Inflammatory macrophage treated with lipopolysaccharide for 1 hour (primary cell): ENCODE measurements around the gene ALAS2.
A peak's percentile ranks its signal among the peaks of the same experiment; 100 is the strongest.
"Not testable (repeated sequence)": the region's sequence is repeated elsewhere in the genome, so short reads cannot be mapped to it uniquely, and the experiment has no call there.

Source experiments
- DNase-seq, 2 donors: peaks; one replicate each; pipeline ENCODE4 v3.0.0-alpha.2; 2020 to 2022

The ALAS2 gene

GRCh38 chrX:55004231-55004630, 26.5 kb downstream of the ALAS2 start:
- DNase-seq, result no peak

GRCh38 chrX:54999717-55000598, 30.8 kb downstream of the ALAS2 start, which contains the start of gene APEX2:
Gene APEX2, plus strand, starts transcription at chrX:55000363. Its CDS starts 60 bp downstream, at chrX:55000423.
- DNase-seq, result peak; percentile 82 to 90

GRCh38 chrX:54995621-54996020, 35.2 kb downstream of the ALAS2 start:
- DNase-seq, result no peak

GRCh38 chrX:54994668-54995351, 36.0 kb downstream of the ALAS2 start:
- peak; percentile 60 to 84 for DNase-seq

- DNase-seq, result no peak
Observed at GRCh38 chrX:54994099-54994498, 36.7 kb downstream of the ALAS2 start, which contains the start of gene PFKFB1. Gene PFKFB1, minus strand, starts transcription at chrX:54994188. Its CDS starts 181 bp downstream, at chrX:54994007.

GRCh38 chrX:54992911-54993622, 37.7 kb downstream of the ALAS2 start:
- DNase-seq, result no peak

GRCh38 chrX:54991706-54992105, 39.1 kb downstream of the ALAS2 start:
- no peak for DNase-seq

GRCh38 chrX:54983306-54983705, 47.5 kb downstream of the ALAS2 start:
- DNase-seq, result not testable (repeated sequence)

- DNase-seq, result no peak
Observed at GRCh38 chrX:54980334-54980733, 50.4 kb downstream of the ALAS2 start.

GRCh38 chrX:54979432-54979831, 51.3 kb downstream of the ALAS2 start:
- DNase-seq, result no peak

- DNase-seq, result no peak
Observed at GRCh38 chrX:54978448-54978847, 52.3 kb downstream of the ALAS2 start.

- DNase-seq, result no peak
Observed at GRCh38 chrX:54977387-54977786, 53.4 kb downstream of the ALAS2 start.

GRCh38 chrX:54964766-54965497, 65.8 kb downstream of the ALAS2 start:
- DNase-seq, result no peak

GRCh38 chrX:54961750-54962149, 69.0 kb downstream of the ALAS2 start:
- no peak for DNase-seq
